ENCODE results near the gene NEDD1.

NEDD1 gene

DNA sequence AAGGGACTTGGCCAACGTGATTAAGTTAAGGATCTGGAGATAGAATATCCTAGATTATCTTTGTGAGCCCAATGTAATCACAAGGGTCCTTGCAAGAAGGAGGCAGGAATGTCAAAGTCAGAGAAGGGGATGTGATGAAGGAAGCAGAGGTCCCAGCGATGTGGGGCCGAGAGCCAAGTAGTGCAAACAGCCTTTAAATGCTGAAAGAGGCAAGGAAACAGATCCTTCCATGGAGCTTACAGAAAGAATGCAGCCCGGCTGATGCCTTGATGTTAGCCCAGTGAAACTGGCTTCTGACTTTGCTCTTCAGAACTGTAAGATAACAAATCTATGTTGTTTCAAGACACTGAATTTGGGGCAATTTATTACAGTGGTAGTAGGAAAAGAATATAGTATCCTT lies 74.9 kb downstream of the NEDD1 start:
- Histone ChIP-seq H3K27ac (ENCODE audit: low read depth, low read length) (no peak overlapping the region), H3K79me2 (ENCODE audit: control insufficient read depth, insufficient read depth, low read length, unreplicated experiment) (no peaks in the 10 kb centered on the region), H3K36me3 (ENCODE audit: insufficient read depth, low read length) (no peaks in the 10 kb centered on the region), H3K4me1 (ENCODE audit: control insufficient read depth, insufficient read depth, low read length, unreplicated experiment) (peaks cover 14% of the 10 kb centered on the region), H3K27me3 (ENCODE audit: insufficient read depth, low read length) (peaks cover 12% of the 10 kb centered on the region), H3K4me3 (ENCODE audit: low read depth, low read length) (no peak overlapping the region), H2AFZ (ENCODE audit: low read length, unreplicated experiment) (no peak overlapping the region)

GRCh38 chr12:96982671-96983070 lies 75.6 kb downstream of the NEDD1 start:
- Histone ChIP-seq H3K4me1 (ENCODE audit: control insufficient read depth, insufficient read depth, low read length, unreplicated experiment) (peaks cover 14% of the 10 kb centered on the region), H3K79me2 (ENCODE audit: control insufficient read depth, insufficient read depth, low read length, unreplicated experiment) (no peaks in the 10 kb centered on the region), H3K4me3 (ENCODE audit: low read depth, low read length) (no peak overlapping the region), H3K36me3 (ENCODE audit: insufficient read depth, low read length) (no peaks in the 10 kb centered on the region), H2AFZ (ENCODE audit: low read length, unreplicated experiment) (no peak overlapping the region), H3K27ac (ENCODE audit: low read depth, low read length) (no peak overlapping the region), H3K27me3 (ENCODE audit: insufficient read depth, low read length) (peaks cover 12% of the 10 kb centered on the region)

DNA sequence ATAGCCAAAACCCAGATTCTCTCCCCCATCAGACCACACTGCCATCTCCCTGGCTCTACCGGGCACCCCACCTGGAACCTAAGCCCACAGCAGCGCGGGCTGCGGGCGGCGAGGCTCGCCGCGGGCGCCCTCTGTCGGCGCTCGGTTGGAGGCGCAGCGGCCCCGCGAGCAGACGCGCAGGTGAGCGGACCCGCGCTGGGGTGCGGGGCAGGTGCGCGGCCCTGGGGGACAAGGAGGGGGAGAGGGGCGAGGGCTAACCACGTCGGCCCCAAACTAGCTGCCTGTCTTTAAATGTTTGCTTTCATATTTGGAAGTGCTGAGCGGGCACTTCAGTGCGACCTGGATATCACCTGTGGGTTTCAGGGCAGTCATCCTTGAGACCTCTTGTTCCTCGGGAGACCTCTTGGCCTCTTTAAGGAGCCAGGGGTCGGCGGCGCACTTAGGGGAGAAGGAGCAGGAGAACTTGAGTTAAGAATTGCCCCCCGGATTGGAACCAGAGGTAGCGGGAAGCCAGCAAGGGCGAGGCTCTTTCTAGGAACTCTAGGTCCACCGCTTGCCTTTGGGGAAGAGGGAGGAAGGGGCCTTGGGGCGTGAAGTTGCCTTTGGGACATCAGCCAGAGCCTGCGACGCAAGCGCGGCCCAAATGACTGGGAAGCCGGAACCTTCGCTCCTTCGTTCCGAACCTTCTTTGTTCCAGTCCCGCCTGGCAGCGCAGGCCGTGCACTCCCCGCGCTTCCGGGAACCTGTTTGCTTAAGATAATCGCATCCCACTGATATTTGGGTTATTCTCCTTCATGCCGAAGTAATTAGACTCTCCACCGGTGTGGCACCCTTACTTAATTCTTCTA lies 78.7 kb downstream of the NEDD1 start:
- H3K27ac ChIP-seq (ENCODE audit: low read depth, low read length) = no peak overlapping the region
- H3K36me3 ChIP-seq (ENCODE audit: insufficient read depth, low read length) = no peaks in the 10 kb centered on the region
- peaks cover 11% of the 10 kb centered on the region for H3K4me1 ChIP-seq (ENCODE audit: control insufficient read depth, insufficient read depth, low read length, unreplicated experiment)
- H3K27me3 ChIP-seq (ENCODE audit: insufficient read depth, low read length) = peaks cover 40% of the 10 kb centered on the region
- H3K4me3 ChIP-seq (ENCODE audit: low read depth, low read length) = peak overlapping the region; percentile 71
- peak overlapping the region; percentile 36 for H2AFZ ChIP-seq (ENCODE audit: low read length, unreplicated experiment)
- no peaks in the 10 kb centered on the region for H3K79me2 ChIP-seq (ENCODE audit: control insufficient read depth, insufficient read depth, low read length, unreplicated experiment)

DNA sequence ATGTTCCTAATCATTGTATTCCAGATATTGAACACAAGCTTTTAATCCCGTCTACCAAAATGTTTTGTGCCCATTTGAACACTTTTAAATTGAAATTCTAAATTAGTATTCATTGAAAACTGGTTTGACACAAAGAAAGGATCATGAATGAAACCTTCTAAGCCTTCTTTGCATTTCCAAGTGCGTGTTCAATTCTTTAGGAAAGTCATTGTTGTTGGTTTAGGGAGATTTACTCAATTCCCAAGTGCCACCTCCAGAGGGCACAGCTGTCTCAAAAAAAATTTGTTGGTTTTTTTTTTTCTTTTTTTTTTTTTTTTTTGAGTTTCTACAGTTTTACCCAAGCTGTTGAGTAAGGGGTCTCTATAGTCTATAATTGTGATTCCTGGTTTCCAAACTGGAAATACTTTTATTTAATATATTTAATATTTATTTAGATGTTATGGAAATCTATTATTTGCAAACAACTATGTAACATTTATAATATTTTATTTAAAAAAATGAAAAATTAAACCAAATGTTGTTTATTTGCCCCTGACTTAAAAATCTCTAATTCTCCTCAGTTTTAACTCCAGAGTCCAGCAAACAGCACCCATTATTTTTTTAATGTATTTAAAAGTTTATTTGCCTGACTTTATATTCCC lies 79.9 kb downstream of the NEDD1 start:
- H3K4me1 ChIP-seq (ENCODE audit: control insufficient read depth, insufficient read depth, low read length, unreplicated experiment) = peaks cover 3% of the 10 kb centered on the region
- no peaks in the 10 kb centered on the region for H3K36me3 ChIP-seq (ENCODE audit: insufficient read depth, low read length)
- H3K4me3 ChIP-seq (ENCODE audit: low read depth, low read length) = no peak overlapping the region
- H2AFZ ChIP-seq (ENCODE audit: low read length, unreplicated experiment) = no peak overlapping the region
- peaks cover 51% of the 10 kb centered on the region for H3K27me3 ChIP-seq (ENCODE audit: insufficient read depth, low read length)
- H3K27ac ChIP-seq (ENCODE audit: low read depth, low read length) = no peak overlapping the region
- no peaks in the 10 kb centered on the region for H3K79me2 ChIP-seq (ENCODE audit: control insufficient read depth, insufficient read depth, low read length, unreplicated experiment)

- Histone ChIP-seq H3K27me3 (ENCODE audit: insufficient read depth, low read length) (peaks cover 68% of the 10 kb centered on the region), H2AFZ (ENCODE audit: low read length, unreplicated experiment) (no peak overlapping the region), H3K79me2 (ENCODE audit: control insufficient read depth, insufficient read depth, low read length, unreplicated experiment) (no peaks in the 10 kb centered on the region), H3K36me3 (ENCODE audit: insufficient read depth, low read length) (no peaks in the 10 kb centered on the region), H3K27ac (ENCODE audit: low read depth, low read length) (no peak overlapping the region), H3K4me3 (ENCODE audit: low read depth, low read length) (no peak overlapping the region), H3K4me1 (ENCODE audit: control insufficient read depth, insufficient read depth, low read length, unreplicated experiment) (peaks cover 3% of the 10 kb centered on the region)
Measured at GRCh38 chr12:96988919-96989318, 81.9 kb downstream of the NEDD1 start.

- H3K79me2 ChIP-seq (ENCODE audit: control insufficient read depth, insufficient read depth, low read length, unreplicated experiment) = no peaks in the 10 kb centered on the region
- H3K27me3 ChIP-seq (ENCODE audit: insufficient read depth, low read length) = peaks cover 78% of the 10 kb centered on the region
- no peaks in the 10 kb centered on the region for H3K36me3 ChIP-seq (ENCODE audit: insufficient read depth, low read length)
- peaks cover 3% of the 10 kb centered on the region for H3K4me1 ChIP-seq (ENCODE audit: control insufficient read depth, insufficient read depth, low read length, unreplicated experiment)
- H3K4me3 ChIP-seq (ENCODE audit: low read depth, low read length) = no peak overlapping the region
- H2AFZ ChIP-seq (ENCODE audit: low read length, unreplicated experiment) = no peak overlapping the region
- no peak overlapping the region for H3K27ac ChIP-seq (ENCODE audit: low read depth, low read length)
Measured at GRCh38 chr12:96989916-96990315, 82.9 kb downstream of the NEDD1 start.

- Histone ChIP-seq H3K79me2 (ENCODE audit: control insufficient read depth, insufficient read depth, low read length, unreplicated experiment) (no peaks in the 10 kb centered on the region), H3K4me1 (ENCODE audit: control insufficient read depth, insufficient read depth, low read length, unreplicated experiment) (no peaks in the 10 kb centered on the region), H3K27me3 (ENCODE audit: insufficient read depth, low read length) (peaks cover 97% of the 10 kb centered on the region), H2AFZ (ENCODE audit: low read length, unreplicated experiment) (no peak overlapping the region), H3K27ac (ENCODE audit: low read depth, low read length) (no peak overlapping the region), H3K36me3 (ENCODE audit: insufficient read depth, low read length) (no peaks in the 10 kb centered on the region), H3K4me3 (ENCODE audit: low read depth, low read length) (no peak overlapping the region)
Measured at GRCh38 chr12:96994900-96995299, 87.8 kb downstream of the NEDD1 start.

DNA sequence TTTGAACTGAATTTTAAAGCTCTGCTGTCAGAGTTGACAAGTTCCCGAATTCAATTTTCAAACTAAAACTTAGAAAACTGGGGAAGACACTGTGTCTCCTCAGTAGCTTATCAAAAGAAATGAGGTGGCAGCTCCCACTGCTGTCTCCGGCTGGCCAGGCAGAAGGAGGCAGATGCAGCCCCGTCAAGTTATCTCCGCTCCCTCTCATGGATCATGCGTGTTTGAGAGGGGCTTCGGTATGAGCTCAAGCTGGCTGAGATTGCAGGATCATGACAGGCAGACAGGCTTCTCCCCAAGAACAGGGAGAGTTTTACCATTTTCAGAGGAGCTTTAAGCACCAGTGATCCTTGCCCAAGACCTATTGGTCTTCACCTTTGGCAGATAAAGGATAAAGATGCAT lies 88.8 kb downstream of the NEDD1 start:
- H2AFZ ChIP-seq (ENCODE audit: low read length, unreplicated experiment) = no peak overlapping the region
- H3K79me2 ChIP-seq (ENCODE audit: control insufficient read depth, insufficient read depth, low read length, unreplicated experiment) = no peaks in the 10 kb centered on the region
- H3K36me3 ChIP-seq (ENCODE audit: insufficient read depth, low read length) = no peaks in the 10 kb centered on the region
- no peak overlapping the region for H3K4me3 ChIP-seq (ENCODE audit: low read depth, low read length)
- H3K27me3 ChIP-seq (ENCODE audit: insufficient read depth, low read length) = peaks cover 96% of the 10 kb centered on the region
- no peak overlapping the region for H3K27ac ChIP-seq (ENCODE audit: low read depth, low read length)
- no peaks in the 10 kb centered on the region for H3K4me1 ChIP-seq (ENCODE audit: control insufficient read depth, insufficient read depth, low read length, unreplicated experiment)

DNA sequence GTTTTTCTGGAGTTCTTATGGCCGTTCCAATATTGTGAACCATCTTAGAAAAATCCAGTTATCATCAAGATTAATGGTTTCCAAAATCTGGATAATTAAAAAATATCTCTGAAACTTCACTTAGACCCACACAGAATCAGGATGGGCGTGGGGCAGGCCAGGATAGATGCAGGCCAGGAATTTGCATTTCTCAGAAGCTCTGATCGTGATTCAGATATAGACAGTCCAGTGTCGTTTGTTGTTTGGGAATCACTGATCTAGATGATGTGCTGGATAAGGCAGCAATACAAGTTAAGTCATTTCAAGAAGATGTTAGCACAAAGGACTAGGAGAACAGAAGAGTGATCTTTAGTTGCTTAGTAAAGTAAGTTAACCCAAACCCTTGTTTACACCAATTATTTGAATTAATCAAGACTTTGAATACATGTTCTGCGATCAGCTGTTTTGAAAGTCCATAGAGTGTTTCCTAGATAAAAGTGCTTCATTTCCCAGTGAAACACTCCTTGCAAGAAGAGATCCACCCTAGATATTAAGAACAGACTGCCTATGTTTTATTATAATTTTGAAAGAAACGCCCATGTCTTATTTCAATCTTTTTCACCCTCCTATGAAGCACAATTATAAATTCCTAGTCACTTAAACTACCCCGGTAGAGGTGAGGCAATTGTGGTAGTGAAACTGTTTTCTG lies 90.9 kb downstream of the NEDD1 start:
- no peak overlapping the region for H2AFZ ChIP-seq (ENCODE audit: low read length, unreplicated experiment)
- no peaks in the 10 kb centered on the region for H3K79me2 ChIP-seq (ENCODE audit: control insufficient read depth, insufficient read depth, low read length, unreplicated experiment)
- no peak overlapping the region for H3K4me3 ChIP-seq (ENCODE audit: low read depth, low read length)
- peaks cover 79% of the 10 kb centered on the region for H3K27me3 ChIP-seq (ENCODE audit: insufficient read depth, low read length)
- no peaks in the 10 kb centered on the region for H3K36me3 ChIP-seq (ENCODE audit: insufficient read depth, low read length)
- H3K4me1 ChIP-seq (ENCODE audit: control insufficient read depth, insufficient read depth, low read length, unreplicated experiment) = no peaks in the 10 kb centered on the region
- no peak overlapping the region for H3K27ac ChIP-seq (ENCODE audit: low read depth, low read length)

DNA sequence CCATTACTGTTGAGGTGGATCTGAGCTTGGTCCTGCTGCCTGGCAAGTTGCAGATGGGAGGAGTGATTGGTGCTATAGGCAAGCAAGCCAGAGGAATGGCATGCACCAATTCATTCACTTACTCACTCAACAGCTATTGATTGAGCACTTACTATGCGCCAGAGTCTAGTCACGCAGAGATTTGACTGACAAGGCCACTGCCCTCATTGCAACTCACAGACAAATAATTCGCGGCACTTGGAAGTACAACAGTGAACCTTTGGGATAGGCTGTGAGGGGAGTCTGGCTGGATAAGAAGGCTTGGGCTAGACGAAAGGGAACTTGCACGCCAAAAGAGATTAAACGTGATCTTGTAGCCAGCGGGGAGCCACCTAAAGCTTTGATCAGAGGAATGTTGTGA lies 96.2 kb downstream of the NEDD1 start:
- Histone ChIP-seq H3K4me3 (ENCODE audit: low read depth, low read length) (no peak overlapping the region), H3K27ac (ENCODE audit: low read depth, low read length) (no peak overlapping the region), H3K36me3 (ENCODE audit: insufficient read depth, low read length) (no peaks in the 10 kb centered on the region), H3K27me3 (ENCODE audit: insufficient read depth, low read length) (peaks cover 50% of the 10 kb centered on the region), H3K4me1 (ENCODE audit: control insufficient read depth, insufficient read depth, low read length, unreplicated experiment) (no peaks in the 10 kb centered on the region), H3K79me2 (ENCODE audit: control insufficient read depth, insufficient read depth, low read length, unreplicated experiment) (no peaks in the 10 kb centered on the region), H2AFZ (ENCODE audit: low read length, unreplicated experiment) (no peak overlapping the region)
